AG09309 (cell line): ENCODE results near the gene KCNH8.

Experiments used
- DNase-seq: peaks from one replicate; pipeline ENCODE4 v3.0.0-alpha.2; 2010; ENCODE audit warnings: low read depth
- H3K4me3 ChIP-seq: 2 replicates; pipeline ENCODE4 v1.5.1; 2011; ENCODE audit warnings: mild to moderate bottlenecking, low read depth, low read length, moderate library complexity; ENCODE audit not compliant: control insufficient read depth
- TF ChIP-seq, protein P1 (sequence below): IDR thresholded peaks from 2 replicates; pipeline ENCODE4 v1.5.1; 2011; ENCODE audit warnings: mild to moderate bottlenecking, low read depth, low read length, inconsistent platforms; ENCODE audit not compliant: insufficient read depth, control insufficient read depth; ENCODE audit errors: missing control alignments

KCNH8 gene

DNA sequence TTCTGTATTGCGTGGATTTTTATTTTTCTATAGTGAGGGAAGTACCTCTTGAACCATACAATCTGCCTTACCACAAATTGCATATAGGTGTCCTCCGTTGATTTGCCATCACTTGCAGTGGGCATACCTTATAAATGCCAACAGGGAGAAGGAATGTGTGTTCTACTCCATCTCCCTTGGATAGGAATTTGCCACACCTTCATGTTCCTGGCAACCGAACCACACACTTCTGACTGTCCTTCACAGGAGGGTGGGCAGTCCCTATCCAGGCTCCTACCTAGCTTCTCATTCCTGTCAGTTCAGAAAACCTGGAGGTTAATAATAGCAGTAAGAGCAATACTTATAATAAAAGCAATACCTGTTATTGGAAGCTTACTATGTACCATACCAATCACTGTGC, 428.0 kb downstream of the KCNH8 start:
- no peak overlapping the region for H3K4me3 ChIP-seq
- DNase-seq: no peak
- TF ChIP-seq, protein P1, sequence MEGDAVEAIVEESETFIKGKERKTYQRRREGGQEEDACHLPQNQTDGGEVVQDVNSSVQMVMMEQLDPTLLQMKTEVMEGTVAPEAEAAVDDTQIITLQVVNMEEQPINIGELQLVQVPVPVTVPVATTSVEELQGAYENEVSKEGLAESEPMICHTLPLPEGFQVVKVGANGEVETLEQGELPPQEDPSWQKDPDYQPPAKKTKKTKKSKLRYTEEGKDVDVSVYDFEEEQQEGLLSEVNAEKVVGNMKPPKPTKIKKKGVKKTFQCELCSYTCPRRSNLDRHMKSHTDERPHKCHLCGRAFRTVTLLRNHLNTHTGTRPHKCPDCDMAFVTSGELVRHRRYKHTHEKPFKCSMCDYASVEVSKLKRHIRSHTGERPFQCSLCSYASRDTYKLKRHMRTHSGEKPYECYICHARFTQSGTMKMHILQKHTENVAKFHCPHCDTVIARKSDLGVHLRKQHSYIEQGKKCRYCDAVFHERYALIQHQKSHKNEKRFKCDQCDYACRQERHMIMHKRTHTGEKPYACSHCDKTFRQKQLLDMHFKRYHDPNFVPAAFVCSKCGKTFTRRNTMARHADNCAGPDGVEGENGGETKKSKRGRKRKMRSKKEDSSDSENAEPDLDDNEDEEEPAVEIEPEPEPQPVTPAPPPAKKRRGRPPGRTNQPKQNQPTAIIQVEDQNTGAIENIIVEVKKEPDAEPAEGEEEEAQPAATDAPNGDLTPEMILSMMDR: no peak
